GM19324 (cell line): ENCODE results near the gene HSD17B12.

Experiments used
- ATAC-seq: cut with Tn5 transposase; IDR thresholded peaks from one replicate; pipeline ENCODE4 v1.9.1; 2021; ENCODE audit warnings: mild to moderate bottlenecking, moderate library complexity; ENCODE audit not compliant: unreplicated experiment, low FRiP score

Gene HSD17B12

DNA sequence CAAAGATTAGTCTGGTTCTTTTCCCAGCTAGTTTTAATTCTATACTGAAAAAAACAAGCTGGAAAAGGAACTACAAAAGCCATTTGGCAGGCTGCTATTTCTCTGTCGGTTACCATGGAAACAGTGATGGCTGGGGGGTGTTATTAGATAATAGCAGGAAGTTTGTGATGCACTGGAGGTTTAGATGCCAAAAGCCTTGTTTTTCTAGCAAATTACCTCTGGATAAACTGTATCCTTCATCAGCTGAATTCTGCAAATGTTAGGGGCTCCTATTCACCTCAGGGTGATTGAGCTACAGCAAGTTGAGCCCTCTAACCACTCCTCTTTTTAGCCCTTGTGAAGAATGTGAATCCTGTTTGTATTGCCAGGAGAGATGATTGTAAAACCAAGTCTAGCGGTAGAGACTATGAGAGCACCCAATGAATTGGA lies 225.3 kb downstream of the HSD17B12 start:
- ATAC-seq = no peak
